Pons (tissue), 1 donor: ENCODE results near the gene EMD.
A peak's percentile ranks its signal among the peaks of the same experiment; 100 is the strongest.

ENCODE experiments used
- DNase-seq: peaks from one replicate; pipeline ENCODE4 v3.0.0-alpha.2; 2016; ENCODE audit warnings: low spot score

EMD gene

DNA sequence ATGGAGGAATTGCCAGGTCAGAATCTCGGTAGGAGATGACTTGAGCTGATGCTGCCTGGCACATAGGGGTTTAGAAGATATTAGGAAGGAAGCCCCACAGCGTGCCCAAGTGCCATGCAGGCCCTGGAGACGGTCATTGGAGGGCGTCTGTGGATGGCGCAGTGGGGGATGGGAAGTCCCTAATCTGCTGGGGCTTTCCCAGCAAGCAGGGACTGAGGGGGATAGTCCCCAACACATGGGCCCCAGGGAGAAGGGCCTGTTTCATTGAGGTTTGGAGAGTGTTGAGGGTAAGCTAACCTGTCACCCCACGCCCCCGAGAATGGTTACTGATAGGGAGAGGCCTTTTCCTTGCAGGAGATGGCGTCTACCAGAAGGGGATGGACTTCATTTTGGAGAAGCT lies 40.1 kb downstream of the EMD start:
- no peak for DNase-seq

DNA sequence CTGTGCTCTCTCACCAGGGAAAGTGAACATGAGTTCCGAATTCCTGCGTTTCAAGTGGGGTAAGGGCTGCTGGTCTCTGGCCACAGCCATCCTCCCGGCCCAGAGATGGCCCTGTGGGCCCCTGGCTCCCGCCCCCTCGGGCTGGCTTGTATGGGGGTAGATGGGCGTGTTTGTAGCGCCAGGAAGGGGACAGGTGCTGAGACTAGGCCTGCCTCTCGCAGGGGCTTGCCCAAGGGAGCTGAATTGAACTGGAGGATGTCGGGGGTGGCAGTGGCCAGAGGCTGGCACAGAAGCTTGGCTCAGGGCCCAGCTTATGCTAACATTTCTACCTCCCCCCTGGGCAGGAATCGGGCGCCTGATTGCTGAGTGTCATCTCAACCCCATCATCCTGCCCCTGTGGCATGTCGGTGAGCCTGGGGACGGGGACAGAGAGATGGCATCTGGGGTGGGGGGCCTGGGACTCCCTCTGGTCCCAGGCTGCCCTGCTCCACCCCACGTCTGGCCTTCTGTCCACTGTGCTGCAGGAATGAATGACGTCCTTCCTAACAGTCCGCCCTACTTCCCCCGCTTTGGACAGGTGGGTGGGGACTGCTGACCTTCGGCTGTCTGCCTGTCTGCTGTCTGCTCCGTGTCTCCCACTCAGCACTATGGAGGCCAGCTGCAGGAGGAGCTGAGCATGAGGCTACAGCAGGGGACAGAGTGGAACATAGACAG lies 40.8 kb downstream of the EMD start:
- no peak for DNase-seq

DNA sequence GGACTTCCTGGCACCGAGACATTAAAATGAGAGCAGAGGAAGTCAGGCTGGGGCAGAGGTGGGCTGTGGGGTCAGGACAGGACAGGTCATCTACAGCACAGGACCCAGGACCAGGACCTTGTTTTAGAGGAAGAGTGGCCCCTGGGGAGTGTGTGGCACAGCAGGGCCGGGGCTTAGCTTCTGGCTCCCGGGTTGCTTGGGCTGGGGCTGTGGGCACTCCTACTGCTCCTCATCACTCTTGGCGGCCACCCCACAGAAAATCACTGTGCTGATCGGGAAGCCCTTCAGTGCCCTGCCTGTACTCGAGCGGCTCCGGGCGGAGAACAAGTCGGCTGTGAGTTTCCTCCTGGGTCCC lies 41.3 kb downstream of the EMD start:
- DNase-seq, result no peak

DNA sequence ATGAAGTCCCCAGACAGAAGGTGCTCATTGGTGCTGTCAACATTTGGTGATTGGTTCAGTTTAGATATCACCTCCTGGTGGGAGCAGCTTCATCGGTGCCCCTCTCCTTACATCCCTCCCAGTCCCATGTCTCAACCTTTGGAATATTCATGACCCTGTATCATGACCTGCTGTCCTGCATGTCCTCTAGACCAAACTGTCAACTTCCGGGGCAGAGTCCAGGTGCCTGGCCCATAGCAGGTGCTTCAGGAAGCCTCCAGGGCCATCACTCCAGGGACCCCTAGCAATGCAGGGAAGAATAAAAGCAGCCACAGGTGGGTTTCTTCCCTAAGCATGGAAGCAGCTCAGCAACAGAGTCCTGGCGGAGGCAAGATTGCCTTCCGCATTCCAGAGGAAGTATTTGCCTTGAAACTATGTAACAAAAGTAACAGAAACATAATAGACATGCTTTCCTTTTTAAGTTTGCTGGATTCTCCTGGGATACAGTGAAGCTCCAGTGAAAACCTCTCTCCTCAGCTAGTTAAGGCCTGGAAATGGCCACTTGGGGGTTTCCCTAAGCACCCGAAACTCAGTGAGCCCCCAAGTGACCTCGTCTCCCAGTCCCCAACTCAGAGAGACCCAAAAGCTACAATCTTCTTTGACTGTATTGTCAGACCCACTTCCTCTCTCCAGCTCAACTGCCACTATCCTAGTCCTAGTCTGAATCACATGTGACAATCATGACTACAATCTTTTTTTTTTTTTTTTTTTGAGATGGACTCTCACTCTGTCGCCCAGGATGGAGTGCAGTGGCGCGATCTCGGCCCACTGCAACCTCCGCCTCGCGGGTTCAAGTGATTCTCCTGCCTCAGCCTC lies 48.0 kb downstream of the EMD start:
- no peak for DNase-seq

DNA sequence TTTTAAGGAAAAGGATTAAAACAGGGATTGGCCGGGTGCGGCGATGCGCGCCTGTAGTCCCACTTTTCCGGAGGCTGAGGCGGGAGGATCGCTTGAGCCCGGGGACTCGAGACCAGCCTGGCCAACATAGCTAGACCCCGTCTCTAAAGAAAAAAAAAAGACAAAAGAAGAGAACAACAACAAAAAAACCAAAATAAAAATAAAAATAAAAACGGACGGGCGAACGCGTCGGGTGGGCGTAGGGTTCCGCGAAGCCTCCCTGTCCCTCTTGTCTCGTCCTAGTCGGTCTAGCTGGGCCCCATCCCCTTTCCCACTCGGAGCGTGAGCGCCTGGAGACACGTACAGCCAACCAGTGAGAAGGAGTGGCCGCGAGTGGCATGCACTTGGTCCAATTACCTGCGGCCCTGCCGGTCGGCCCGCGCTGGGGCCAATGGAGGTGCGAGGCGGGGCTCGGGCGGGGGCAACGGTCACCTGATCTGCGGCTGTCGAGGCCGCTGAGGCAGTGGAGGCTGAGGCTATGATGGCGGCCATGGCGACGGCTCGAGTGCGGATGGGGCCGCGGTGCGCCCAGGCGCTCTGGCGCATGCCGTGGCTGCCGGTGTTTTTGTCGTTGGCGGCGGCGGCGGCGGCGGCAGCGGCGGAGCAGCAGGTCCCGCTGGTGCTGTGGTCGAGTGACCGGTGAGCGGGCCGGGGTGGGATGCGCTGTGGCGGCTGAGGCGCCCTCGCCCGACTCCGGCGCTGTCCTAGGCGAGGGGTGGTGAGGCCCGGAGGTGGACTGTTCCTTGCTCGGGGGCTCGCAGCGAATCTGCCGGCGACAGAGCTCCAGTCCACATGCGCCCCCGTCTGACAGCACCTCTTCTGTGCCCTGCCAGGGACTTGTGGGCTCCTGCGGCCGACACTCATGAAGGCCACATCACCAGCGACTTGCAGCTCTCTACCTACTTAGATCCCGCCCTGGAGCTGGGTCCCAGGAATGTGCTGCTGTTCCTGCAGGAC lies 49.4 kb downstream of the EMD start, which contains the start of gene ATP6AP1:
Gene ATP6AP1, plus strand, starts transcription at position 502 of the 996 bp plus-strand sequence. Its CDS starts 16 bp downstream, at position 518.
- DNase-seq, result peak; percentile 90

DNA sequence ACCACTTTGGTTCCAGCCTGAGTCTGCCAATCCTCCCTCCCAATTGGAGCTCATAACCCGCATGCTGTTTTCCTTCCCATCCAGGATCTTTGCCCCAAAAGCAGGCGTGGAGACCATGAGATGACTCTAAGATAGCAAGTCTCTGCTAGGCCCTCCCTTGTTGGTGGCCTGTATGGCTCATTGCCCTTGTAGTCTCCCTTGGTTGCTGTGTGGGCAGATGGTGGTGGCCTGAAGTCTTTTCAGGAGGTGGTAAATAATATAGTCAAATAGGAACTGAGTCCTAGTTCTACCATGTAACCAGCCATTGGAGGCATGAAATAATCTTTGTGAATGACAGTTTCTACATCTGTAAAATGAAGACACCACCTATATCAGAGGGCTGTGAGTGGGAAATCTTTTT lies 50.6 kb downstream of the EMD start:
- DNase-seq, result no peak

DNA sequence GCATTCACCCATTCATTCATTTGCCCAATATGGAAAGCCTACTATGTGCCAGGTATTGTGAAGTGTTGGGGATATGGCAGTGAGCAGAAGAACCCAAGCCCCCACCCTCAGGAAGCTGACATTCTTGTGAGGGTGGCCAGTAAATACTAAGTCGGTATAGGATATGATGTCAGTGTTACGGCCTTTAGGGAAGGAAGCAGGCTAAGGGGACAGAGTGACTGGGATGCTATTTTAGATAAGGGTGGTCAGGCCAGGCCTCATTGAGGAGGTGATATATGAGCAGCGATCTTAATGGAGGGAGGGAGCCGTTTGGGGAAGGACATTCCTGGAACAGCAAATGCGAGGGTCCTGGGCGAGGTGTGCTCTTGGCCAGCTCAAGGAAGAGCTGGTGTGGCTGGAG lies 51.4 kb downstream of the EMD start:
- no peak for DNase-seq

DNA sequence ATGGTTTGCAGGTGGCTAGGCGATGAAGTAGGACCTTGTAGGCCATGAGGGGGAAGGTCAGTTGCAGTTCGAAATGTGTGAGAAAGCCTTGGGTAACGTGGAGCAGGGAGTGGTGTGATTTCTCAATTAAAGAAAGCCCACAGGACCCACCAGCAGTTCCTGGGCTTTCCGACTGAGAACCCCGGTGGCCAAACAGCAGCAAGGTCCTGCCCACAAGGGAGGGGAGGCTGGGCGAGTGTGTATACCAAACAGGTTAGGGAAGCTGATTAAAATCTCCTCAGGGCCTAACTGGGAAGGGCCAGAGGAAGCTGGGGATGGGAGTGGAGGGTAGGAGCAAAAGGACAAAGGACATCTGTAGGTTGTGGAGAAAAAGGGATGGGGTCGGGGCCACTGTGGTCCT lies 51.8 kb downstream of the EMD start:
- no peak for DNase-seq
